EL (cell line): ENCODE results near the gene P2RX1.
A peak's percentile ranks its signal among the peaks of the same experiment; 100 is the strongest.

Experiments
- DNase-seq: peaks from one replicate; pipeline ENCODE4 v3.0.0-alpha.2; 2016

P2RX1 gene

DNA sequence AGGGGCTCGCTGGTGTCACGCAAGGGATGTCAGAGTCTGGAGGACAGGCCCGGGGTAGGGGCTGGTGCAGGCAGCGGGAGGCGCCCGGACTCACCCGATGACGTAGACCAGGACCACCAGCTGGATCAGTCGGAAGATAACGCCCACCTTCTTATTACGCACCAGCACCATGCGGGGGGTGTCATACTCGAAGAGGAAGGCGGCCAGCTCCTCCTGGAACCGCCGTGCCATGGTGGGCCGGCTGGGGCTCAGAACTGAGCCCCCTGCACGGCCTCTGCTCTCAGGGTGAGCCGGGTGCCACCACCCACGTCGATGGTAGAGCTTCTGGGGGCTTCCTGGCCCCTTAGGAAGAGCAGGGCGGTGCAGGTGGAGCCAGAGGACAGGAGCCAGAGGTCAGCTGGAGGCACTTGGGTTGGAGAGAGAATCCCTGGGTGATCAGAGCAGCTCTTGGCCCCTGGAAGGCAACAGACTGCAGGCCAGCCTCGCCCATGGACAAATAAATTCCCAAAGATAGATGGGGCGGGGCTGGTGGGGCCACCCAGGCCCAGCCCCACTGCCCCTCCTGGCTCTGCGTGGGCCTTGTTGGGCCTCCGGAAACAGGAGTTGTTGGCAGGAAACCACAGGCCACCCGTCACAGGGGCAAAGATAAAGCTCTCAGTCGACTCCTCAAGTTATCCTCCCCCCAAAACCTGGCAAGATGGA lies at the start of gene P2RX1:
TSS of gene P2RX1 (minus strand) at position 471 of the 702 bp plus-strand sequence. CDS start at position 231, 240 bp downstream.
- no peak for DNase-seq

DNA sequence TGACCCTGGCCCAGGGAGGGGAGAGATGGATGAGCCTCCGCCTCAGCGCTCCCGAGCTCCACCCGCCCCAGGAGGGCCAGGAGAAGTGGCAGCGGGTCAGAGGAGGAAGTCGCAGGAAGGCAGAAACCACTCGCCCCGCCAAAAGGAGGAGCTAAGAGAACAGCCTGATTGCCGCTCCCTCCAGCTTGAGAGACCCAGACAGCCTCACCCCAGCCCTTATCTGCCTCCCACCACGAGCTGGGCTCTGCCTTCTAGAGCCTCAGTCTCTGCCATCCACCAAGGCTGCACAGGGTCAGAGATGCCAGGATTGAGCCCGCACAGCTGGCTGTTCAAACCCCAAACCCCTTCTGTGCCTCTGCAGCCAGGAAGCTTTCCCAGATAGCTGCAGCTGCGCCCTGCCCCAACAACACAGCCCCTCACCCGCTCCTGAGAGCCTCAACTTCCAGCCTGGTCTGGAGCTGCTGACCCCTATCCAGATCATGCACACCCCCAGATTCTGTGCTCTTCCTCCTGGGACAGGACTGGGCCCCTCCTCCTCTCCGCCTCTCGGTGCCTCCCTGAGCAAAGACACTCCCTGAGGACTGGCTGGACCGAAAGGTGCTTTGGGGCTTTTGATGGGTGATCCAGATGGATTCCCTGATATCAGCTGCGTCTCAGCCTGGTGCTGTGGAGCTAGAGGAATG lies 49.0 kb upstream of the P2RX1 start:
- peak; percentile 61 for DNase-seq

DNA sequence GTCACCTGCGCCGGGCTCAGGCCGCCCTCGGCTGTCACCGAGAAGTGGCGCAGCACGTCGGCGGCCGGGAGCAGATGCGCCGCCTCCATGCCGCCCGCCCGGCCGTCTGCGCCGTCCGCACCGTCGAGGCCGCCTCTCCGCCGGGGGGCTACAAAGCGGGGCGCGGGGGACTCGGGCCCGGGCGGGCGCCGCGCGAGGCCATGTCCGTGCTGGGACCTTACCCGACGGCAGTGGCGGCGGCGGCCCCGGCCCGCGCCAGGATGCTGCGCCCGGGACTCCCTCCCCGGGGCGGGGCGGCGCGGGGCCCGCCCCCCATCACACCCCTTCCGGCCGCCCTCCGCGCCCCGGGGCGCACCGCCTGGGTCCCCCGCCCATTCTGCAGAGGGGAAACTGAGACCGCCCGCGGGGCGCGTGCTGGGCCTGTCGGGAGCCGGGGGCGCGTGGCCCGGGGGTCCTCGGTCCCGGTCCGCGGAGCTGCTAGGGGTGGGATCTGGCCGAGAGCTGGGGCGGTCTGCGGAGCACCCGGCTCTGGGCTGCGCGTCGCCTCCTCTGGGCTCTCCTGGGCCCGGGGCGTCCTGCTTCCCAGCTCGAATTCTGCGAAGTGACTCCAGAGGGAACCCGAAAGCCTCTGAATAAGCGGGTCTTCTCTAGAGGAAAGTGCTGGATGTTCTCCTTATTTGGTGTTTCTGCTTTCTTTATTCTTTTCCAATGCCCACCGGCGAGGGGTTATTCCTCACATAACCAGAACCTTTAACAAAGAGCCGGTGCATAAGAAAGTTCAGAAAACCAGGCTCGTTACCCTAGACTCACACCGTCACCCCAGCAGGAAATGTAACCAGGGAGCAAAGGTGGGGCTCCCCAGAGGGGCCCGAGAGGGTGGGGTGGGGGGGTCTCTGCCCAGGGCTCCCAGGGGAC lies 48.2 kb upstream of the P2RX1 start, which contains the start of gene ATP2A3:
TSS of gene ATP2A3 (minus strand) at position 235 of the 915 bp plus-strand sequence. CDS start at position 89, 146 bp downstream.
- DNase-seq: peak; percentile 21

DNA sequence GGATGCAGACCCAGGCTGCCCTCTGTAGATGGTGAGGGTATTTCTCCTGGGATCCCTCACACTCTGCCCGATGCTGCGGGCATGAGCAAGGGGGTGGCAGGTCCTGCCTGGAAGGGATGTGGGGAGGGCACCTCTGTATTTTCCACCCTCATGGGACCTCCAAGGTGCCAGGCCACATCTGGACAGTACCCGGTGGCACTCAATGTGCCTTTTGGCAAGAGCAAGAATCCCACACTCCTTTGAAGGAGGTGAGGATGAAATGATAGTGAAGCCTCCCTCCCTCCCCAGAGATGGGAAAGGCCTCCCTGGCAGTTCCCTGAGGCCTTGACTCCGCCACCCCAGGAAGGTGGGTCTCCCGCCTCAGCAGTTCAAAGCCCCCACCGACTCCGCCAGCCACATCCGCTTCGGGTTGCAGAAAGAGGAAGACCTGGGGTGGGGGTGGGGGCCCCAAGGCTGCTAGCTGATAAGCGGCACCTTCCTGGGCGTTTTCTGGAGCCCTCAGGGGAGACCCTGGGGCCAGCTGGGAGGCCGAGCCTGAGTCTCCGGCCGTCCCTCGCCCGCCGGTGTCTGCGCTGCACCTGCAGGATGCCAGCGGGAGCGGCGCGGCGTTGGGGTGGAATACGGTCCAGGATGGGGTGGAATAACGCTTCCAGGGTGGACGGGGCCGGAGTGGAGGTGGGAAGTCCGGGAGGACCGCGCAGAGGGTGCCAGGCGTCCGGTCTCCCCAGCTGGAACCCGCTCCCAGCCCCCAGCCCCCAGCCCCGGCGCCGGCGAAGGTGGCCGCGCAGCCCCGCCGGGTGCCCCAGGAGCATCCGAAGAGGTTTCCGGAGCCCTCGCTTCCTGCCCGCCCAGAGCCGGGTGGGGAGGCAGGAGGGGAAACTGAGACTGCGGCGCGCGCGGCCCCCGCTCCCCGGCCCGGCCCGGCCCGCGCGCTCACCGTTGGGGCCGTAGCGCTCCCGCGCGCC lies 47.3 kb upstream of the P2RX1 start:
- DNase-seq: no peak

DNA sequence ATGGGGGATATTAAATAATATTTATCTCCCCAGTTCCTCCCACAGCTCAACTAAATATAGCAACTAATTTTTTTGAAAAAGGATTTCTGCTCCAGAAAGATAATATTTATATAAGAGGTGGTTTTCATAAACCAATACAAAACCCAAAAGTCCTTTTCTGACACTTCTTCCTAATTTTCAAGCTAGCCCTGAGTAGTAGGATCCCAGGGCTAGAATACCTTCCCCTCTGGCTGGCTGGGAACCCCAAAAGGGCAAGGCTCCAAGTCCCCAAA lies 46.6 kb upstream of the P2RX1 start:
- DNase-seq: no peak

DNA sequence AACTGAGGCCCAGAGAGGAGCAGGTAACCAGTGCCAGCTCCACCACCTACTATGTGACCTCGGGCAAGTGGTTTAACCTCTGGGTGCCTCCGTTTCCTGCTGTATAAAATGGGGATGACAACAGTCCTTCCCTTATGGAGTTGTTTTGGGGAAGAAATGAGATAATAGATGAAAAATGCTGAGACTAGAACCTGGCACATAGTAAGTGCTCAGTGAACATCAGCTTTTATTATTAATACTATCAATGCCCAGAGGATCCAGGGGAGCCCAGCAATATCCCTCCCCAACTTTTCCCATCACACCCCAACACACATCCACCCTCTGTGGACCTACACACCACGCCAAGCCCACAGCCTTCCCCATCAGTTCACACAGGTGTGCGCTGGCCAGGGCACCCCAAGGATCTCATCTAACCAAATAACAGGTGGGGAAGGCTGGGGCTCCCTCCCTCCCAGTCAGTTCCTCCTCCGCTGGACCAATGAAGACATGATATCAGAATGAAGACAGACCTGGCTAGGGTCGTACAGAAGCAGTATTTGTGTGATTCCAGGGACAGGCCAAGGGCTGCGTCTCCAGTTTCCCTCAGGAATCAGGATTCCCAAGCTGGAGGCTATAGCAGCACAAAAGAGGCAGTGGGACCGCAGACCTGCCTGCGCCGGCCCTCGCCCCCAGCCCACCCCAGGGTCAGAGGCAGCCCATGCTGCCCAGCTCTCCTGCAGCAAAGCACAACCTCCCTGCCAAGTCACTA lies 46.1 kb upstream of the P2RX1 start:
- no peak for DNase-seq

DNA sequence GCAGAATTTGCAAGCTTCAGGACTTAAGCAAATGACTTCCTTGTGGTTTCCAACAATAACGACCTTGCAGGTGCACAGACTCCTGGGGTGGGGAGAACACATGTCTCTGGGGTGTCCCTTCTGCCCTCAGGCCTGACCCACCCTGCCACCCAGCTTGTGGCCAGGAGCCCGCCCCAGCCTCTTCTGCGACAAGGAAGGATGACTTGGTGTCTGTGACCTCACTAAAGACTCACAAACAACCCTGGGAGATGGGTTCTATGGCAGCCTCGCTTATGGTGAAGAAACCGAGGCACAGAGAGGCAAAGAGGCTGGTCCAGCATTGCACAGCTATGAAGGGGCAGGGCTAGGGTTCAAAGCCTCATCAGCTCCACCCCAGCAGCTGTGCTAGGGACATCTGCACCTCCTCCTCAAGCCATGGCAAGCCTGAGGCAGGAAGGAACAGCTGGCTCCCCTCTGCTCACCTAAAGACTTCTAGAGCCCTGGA lies 45.3 kb upstream of the P2RX1 start:
- DNase-seq: no peak

DNA sequence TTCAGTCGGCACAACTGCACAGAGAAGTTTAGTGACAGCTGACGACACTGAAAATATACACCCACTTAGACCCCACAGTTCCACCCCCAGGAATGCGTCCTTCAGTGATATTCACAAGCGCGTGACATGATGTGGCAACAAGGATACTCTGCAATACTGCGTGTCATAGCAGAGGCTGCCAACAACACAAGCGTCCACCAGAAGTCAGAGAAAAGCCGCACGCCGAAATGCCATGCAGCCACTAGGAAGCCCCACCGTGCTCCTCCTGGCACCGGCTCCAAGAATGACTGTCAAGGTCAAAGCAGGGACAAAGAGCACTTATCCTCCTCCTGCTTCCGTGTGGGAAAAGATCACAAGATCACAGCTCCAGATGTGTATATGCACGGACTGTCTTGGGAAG lies 44.5 kb upstream of the P2RX1 start:
- no peak for DNase-seq

DNA sequence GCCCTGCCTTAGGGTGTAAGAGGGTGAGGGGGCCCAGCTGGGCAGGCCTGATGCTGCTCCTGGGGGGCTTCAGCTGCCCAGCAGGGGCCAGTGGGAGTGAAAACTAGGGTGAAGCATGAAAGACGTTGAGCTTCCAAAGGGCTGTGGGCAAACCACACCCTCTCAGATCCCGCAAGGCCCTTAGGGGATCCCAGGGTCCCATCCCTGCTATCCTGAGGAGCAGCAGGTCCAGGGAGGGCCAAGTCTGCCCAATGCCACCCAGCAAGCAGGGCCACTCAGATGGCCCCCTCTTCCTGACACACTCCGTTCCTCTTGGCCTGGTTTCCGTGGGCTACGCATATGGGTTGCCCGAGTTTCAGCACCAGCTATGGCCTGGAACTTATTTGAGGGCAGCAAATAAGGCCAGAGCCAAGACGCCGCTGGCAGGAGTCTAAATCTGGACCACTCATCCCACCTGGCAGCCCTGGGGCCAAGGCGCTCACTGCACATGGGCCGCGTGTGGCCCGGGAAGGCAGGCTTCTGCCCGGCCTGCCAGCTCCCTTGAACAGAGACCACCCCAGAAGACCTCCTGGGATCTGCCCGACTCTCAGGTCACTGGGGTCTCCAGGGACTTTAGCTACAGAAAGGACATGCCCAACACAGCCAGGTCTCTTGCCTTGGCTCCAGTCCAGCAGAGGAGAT lies 43.8 kb upstream of the P2RX1 start:
- no peak for DNase-seq

DNA sequence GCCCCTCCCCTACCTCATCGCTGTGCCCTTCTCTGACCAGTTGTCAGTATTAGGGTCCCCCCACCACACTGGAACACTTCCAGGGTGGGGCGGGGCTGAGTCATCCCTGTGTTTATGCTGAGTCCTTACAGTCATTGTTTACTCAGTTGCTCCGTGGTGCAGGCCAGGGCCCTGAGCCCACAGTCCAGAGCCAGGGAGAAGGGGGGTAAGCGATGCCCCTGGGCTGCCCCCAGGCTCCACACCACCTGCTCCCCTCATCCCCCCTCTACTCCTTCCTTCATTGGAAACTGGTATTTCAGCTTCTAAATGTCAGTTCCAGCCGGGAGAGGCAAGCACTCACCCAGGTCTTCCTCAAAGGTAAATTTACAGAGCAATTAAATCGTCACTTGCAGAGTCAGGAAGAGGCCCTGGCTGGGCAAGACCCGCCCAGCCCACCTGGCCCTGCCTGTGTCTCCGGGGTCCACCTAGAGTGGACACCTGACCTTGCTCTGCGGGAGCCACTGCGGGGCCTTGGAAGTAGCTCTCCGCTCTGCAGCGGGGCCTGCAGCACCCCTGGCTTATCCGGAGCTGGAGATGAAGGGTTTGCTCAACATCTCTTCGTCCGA lies 43.1 kb upstream of the P2RX1 start:
- peak; percentile 53 for DNase-seq

DNA sequence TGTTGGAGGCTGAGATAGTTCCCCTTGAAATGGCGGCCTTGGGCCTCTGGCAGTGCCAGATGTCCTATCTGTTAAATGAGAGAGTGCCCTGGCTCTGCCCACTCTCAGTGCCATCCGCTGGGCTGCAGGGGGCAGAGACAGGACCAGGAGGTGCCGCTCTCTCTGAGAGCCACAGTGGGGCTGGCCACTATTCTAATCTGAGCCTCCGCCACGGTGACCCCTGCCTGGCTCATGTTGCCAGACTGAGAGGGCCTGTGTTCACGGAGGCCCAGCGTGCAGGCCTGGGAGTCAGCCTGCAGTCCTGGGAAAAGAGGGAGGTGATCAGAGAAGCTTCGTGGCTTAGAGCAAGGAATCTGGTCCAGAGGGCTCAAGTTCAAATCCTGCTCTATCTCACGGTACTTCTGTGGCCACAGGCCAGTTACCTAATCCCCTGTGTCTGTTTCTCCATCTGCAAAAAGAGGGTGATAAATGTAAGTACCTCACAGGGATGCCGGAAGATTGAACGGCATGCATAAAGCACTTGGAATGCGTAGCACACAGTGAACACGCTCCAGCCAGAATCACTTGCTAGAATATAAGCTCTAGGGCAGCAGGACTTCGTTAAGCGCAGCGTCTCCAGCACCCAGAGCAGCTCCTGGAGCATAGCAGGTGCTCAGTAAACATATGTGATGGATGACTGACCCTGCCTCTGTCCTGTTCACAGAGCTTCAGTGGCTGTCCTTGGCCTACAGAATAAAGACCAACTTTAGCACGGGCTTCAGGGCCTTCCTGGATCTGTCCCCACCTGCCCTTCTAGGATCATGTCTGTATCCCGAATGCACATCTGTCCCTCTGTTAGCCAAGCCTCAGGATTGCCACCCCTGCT lies 41.7 kb upstream of the P2RX1 start:
- no peak for DNase-seq

DNA sequence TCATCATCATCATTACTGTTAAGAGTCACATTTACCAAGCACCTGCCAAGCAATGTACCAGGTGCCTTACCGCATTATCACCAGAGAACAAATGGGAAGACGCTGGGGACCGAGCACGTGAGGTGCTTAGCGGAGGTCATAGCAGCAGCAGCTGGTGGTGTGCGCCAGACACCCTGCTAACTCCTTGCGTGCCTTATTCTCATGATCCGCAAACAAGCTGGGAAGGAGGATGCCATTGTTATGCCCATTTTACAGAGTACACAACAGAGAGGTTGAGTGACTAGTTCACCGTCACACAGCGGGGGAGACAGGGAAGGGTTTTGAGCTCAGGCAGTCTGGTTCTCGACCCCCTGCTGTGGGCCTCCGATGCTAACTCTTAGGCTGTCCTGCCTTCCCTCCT lies 40.7 kb upstream of the P2RX1 start:
- no peak for DNase-seq

DNA sequence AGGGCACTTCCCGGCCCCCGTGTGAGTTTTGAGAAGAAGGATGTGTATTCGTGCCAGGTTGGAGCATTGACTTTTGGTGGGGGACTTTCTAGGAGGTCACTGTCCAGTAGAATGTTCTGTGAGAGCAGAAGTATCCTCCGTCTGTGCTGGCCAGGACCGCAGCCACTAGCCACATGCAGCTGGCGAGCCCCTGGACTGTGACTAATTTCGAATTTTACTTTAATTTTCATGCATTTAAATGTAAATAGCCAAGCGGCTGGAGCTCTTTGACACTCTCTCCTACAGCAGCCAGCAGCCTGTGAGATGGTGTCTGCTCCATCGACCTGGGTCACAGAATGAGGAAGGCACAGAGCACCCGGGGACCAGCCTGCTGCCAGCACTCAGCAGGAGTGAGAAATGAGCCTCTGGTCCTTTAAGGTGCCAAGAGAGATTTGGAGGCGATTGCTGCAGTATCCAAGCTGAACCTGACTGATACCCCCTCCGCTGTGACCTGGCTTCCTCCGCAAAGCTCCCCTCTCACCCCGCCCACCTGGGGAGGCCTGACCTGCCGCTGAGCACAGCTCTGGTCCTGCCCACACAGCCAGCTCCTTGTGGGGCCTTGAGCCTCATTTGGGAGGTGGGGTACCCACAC lies 40.2 kb upstream of the P2RX1 start:
- DNase-seq: no peak

DNA sequence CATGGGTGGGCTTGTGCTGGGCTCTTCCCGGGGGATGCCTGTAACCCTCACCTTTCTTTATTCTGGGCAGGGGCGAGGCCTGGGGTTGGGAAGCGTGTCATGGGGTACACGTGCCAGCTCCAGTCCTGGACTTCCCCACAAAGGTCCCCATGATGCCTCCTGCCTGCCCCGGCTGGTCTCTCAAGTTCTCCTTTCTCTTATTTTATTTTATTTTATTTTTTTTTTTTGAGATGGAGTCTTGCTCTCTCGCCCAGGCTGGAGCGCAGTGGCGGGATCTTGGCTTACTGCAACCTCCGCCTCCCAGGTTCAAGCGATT lies 39.4 kb upstream of the P2RX1 start:
- no peak for DNase-seq

DNA sequence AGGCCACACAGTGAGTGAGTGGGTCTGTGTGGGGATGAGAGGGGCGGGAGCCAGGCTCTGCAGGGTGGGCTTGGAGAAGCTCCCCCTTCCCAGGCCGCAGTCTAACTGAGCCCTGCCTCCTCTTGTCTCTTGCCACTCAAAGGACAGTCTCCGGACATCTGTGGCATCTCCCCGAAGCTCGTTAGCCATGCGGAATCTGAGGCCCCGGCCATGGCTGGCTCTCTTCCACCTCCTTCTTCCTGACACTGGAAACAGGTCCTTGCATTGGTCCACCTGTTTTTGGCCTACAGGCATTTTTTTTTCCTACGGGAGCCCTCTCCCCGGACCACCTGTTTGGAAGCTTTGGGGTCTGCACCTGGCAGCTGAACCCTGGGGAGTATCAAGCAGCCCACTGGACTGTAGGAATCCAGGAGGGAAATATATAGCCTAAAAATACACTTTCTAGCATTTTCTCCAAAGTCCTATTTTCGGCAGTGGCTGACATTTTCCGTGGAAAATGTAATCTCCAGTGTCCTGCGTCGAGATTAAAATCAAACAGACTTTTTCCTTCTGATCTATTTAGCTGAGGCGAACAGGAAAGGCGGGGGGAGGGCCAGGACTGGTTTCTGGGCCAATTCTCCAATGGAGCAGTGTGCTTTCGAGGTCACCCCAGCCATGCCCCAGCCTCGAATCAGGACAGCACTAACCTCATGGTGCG lies 38.9 kb upstream of the P2RX1 start:
- no peak for DNase-seq

DNA sequence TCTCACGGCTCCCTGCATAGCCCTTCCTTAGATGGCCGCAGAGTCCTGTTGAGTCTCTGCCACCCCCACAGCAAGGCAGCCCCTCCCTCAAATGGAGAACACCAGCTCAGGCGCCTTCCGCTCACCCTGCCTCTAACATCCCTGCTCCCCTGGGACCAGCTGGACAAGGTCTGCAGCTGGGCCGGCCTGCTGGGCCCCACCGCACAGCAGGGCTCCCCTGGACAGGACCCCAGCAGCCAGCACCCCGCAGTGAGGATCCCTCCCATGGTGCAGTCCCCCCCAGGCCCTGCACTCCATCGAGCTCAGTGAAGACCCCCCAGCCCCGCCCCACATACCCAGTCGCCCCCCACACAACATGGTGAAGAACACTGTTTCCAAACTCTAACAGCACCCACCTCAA lies 37.8 kb upstream of the P2RX1 start:
- no peak for DNase-seq

DNA sequence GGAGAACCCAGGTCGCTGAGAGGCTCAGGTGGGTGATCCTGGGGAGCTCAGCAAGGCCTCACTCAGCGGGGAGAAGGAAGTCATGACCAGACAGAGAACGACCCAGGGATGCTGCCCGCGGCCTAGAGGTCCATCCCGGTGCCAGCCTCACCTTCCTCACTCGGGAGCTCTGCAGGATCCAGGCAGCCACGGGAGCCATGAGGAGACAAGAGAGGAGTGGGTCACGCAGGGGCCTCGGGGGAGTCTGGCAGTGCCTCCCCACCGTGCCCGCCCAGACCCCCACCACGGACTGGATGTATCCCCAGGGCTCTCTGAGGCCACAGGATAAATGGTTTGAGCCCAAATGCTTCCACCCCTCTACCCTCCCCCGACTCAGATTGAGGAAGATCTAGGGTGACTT lies 37.3 kb upstream of the P2RX1 start:
- no peak for DNase-seq

DNA sequence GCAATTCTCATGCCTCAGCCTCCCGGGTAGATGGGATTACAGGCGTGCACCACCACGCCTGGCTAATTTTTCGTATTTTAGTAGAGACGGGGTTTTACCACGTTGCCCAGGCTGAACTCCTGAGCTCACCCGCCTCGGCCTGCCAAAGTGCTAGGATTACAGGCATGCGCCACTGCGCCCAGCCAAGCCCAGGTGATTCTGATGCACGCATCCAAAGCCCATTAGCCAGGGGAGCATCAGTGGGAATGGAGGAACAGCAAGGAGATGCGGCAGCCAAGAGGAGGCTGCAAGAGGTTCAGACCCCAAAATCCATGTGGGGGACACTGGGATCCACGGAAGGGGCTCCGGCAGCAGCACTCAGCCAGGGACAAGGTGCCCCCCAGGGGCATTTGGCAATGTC lies 35.9 kb upstream of the P2RX1 start:
- no peak for DNase-seq

DNA sequence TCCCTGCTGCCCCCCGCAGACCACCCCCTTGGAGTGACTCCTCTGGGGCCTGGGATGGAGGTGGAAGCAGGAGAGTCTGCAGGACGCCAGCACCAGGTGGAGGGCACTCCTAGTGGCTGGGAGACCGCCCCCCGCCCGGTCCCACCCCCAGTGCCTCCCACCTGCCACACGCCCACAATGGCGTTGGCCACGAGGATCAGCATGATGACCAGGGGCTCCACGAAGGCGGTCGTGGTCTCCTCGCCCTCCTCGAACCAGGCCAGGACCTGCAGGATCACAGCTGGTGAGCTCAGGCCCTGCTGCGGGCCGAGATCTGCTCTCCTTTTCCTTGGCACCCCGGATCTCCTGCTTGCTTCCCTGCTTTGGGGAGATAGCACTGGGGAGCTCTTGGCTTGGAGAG lies 35.2 kb upstream of the P2RX1 start:
- no peak for DNase-seq
